Activated CD4-positive, alpha-beta T cell treated with anti-CD3 and anti-CD28 coated beads, Interleukin-2, amount 50 U/mL, for 24 hours (primary cell): ENCODE results near the gene ANXA9.

Experiments
- DNase-seq, 2 donors: peaks; one replicate each; pipeline ENCODE4 v3.0.0-alpha.2; 2020; ENCODE audit warnings: low read depth in 1 of 2, low spot score in 1 of 2

The ANXA9 gene

GRCh38 chr1:150974580-150975478 is 7.3 kb upstream of the ANXA9 start, which contains the start of gene CERS2:
CERS2 (minus strand) TSS chr1:150974835; CDS start chr1:150969090, 5,745 bp downstream.
- peak in 1 of 2 donors; percentile 42 for DNase-seq

- no peak for DNase-seq
Measured at GRCh38 chr1:150976401-150976821, 5.7 kb upstream of the ANXA9 start.

- DNase-seq = peak; percentile 46 to 56
Measured at GRCh38 chr1:150976879-150977694, 5.0 kb upstream of the ANXA9 start.

- peak; percentile 79 to 87 for DNase-seq
Measured at GRCh38 chr1:150979092-150980056, 2.7 kb upstream of the ANXA9 start.

GRCh38 chr1:150981177-150981804 is 801 bp upstream of the ANXA9 start:
- no peak for DNase-seq

GRCh38 chr1:150985179-150985825 is 3.2 kb downstream of the ANXA9 start:
- DNase-seq = no peak

- no peak for DNase-seq
Measured at GRCh38 chr1:150987924-150988323, 5.8 kb downstream of the ANXA9 start.

GRCh38 chr1:150992626-150993025 is 10.5 kb downstream of the ANXA9 start:
- DNase-seq = no peak

GRCh38 chr1:150994248-150994647 is 12.2 kb downstream of the ANXA9 start:
- no peak for DNase-seq

GRCh38 chr1:150995460-150995859 is 13.4 kb downstream of the ANXA9 start:
- DNase-seq = no peak

- no peak for DNase-seq
Measured at GRCh38 chr1:150995896-150996295, 13.8 kb downstream of the ANXA9 start.

GRCh38 chr1:150997126-150997872 is 15.2 kb downstream of the ANXA9 start:
- no peak for DNase-seq

- DNase-seq = no peak
Measured at GRCh38 chr1:150997949-150998348, 15.9 kb downstream of the ANXA9 start.

- DNase-seq = peak in 1 of 2 donors; percentile 11
Measured at GRCh38 chr1:150999051-150999674, 17.1 kb downstream of the ANXA9 start.

GRCh38 chr1:150999926-151000325 is 17.8 kb downstream of the ANXA9 start:
- DNase-seq = no peak

GRCh38 chr1:151000408-151000807 is 18.3 kb downstream of the ANXA9 start:
- no peak for DNase-seq

- DNase-seq = no peak
Measured at GRCh38 chr1:151001602-151002001, 19.5 kb downstream of the ANXA9 start.

GRCh38 chr1:151002051-151002450 is 20.0 kb downstream of the ANXA9 start:
- DNase-seq = no peak

GRCh38 chr1:151002611-151003010 is 20.5 kb downstream of the ANXA9 start:
- DNase-seq = no peak
